ENCODE data around the gene PAX7.

DNA sequence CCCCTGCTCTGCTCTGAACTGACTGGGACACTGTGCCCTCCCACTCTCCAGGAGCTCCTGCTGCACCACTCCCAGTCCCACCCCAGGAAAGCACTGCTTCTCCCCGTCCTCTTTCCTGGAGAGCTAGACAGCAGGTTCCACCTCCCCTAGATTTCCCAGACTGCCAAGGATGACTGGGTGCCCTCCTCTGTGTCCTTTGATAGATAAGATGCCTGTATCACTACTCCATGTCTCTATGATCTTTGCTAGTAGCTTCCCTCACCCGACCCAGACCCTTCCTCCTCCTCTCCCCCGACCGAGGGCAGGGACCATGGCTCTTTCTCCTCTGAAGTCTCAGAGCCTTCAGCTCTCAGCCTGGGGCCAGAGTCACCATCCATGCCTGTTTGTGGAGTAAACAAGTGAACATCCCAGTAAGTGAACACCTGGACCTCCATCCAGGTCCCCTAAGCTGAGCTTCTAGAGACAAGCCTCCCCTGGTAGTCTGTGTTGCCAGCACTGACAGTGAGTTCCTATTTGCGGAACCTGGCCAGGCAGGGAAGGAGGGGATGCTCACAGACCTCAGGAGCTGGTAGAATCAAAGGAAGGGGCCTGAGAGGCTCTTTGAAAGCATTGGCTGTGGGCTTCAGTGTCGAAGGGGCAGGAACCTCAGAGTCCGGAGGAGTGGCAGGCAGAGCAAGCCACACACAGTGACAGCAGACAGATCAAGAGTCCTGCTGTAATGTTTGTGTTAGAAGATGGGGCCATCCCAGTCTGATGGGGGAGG, 104.0 kb downstream of the PAX7 start:
- TF ChIP-seq, protein P1, sequence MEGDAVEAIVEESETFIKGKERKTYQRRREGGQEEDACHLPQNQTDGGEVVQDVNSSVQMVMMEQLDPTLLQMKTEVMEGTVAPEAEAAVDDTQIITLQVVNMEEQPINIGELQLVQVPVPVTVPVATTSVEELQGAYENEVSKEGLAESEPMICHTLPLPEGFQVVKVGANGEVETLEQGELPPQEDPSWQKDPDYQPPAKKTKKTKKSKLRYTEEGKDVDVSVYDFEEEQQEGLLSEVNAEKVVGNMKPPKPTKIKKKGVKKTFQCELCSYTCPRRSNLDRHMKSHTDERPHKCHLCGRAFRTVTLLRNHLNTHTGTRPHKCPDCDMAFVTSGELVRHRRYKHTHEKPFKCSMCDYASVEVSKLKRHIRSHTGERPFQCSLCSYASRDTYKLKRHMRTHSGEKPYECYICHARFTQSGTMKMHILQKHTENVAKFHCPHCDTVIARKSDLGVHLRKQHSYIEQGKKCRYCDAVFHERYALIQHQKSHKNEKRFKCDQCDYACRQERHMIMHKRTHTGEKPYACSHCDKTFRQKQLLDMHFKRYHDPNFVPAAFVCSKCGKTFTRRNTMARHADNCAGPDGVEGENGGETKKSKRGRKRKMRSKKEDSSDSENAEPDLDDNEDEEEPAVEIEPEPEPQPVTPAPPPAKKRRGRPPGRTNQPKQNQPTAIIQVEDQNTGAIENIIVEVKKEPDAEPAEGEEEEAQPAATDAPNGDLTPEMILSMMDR (IDR thresholded peaks at IDR 0.05; ENCODE audit: low read depth, low read length): no peak
- TF ChIP-seq EZH2phosphoT487 (IDR thresholded peaks at IDR 0.05; ENCODE audit: low read depth): no peak
